GM18909 (cell line): ENCODE results near the gene ALDH9A1.
"Not testable (repeated sequence)": the region's sequence is repeated elsewhere in the genome, so short reads cannot be mapped to it uniquely, and the experiment has no call there.

ENCODE experiments used
- ATAC-seq: cut with Tn5 transposase; IDR thresholded peaks from one replicate; pipeline ENCODE4 v1.9.1; 2021; ENCODE audit warnings: mild to moderate bottlenecking; ENCODE audit not compliant: unreplicated experiment, poor library complexity

Gene ALDH9A1

GRCh38 chr1:165697881-165698760, at the start of gene ALDH9A1:
TSS of gene ALDH9A1 (minus strand) at chr1:165698562. CDS start at chr1:165698558, 4 bp downstream.
- peak; percentile 93 for ATAC-seq

GRCh38 chr1:165747632-165748447, 49.5 kb upstream of the ALDH9A1 start:
- ATAC-seq = no peak

DNA sequence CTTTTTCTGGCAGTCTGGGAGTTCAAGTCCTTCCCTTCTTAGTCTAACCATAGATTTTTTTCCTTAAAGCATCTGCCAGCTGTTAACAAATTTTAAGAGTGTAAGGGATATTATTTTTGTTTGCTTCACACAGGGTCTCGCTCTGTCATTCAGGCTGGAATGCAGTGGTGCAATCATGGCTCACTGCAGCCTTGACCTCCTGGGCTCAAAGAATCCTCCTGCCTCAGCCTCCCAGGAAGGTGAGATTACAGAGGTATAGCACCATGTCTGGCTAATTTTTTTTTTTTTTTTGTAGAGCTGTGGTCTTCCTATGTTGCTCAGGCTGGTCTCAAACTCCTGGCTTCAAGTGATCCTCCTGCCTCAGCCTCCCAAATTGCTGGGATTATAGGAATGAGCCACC, 46.6 kb upstream of the ALDH9A1 start:
- ATAC-seq = not testable (repeated sequence)

- no peak for ATAC-seq
Observed at GRCh38 chr1:165742194-165742593, 43.8 kb upstream of the ALDH9A1 start.

DNA sequence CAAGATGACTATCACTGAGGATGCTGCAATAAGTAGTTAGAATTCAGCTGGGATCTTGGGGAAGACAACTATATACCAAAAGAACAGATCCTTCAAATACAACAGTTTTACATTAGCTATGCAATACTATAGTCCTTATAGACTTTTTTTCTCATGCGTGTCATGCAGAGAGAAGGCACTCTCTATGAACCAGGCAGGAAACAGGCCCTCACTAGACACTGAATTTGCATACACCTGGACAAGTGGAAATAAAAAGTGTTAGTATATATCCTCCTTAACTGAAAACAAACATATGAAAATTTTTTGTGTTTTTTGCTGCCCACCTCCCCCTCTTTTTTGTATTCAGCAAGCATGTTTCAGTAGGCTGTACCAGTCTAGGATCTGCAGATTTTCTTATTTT, 40.4 kb upstream of the ALDH9A1 start:
- peak; percentile 97 for ATAC-seq

DNA sequence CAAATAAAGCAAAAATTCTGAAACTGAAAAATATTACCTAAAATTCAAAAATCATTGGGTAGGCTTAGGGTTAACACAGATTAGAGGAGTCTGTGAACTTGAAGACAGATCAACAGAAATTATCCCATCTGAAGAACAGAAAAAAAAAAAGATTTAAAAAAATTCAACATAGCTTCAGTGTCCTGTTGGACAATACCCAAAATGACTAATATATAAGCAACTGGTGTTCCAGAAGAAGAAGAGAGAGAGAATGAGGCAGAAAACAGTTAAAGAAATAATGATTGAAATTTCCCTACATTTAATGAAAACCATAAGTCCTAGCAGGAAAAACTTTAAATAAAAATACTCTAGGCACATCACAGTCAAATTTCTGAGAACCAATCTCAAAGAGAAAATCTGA, 38.8 kb upstream of the ALDH9A1 start:
- no peak for ATAC-seq

DNA sequence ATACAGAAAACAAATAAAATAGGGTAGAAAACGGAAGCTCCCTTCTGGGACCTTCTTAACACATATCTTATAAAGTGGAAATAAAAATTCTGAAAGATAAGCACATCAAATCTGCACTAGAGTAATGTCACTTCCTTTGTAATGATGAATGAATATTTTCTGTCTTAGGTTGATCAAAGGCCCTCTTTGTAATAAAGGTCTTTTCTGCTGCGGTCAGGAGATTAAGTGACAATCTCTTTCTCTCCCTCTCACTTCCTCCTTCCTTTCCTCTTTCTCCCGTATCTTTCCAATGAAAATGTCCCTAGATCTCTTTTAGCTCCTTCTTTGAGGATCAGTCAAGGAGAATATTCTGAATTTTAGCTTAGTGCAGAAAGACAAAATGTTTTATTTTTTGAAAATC, 36.5 kb upstream of the ALDH9A1 start:
- no peak for ATAC-seq

DNA sequence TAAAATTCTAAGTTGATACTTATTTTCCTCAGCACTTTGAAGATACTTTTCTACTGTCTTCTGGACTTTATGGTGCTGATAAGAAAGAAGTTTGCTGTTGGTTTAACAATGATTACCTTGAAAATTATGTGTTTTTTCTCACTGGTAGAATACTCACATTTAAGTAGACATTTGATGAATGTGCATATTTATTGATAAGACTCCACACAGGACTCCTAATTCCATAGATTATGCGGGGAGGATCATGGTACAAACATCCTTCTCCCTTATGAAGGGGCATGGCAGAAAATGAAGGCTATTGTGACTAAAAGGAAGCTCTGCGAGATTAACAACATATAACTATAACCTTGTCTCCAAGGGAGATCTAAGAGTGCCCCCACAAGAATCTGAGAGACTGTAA, 28.5 kb upstream of the ALDH9A1 start:
- ATAC-seq = no peak

GRCh38 chr1:165726169-165726568, 27.8 kb upstream of the ALDH9A1 start:
- no peak for ATAC-seq

DNA sequence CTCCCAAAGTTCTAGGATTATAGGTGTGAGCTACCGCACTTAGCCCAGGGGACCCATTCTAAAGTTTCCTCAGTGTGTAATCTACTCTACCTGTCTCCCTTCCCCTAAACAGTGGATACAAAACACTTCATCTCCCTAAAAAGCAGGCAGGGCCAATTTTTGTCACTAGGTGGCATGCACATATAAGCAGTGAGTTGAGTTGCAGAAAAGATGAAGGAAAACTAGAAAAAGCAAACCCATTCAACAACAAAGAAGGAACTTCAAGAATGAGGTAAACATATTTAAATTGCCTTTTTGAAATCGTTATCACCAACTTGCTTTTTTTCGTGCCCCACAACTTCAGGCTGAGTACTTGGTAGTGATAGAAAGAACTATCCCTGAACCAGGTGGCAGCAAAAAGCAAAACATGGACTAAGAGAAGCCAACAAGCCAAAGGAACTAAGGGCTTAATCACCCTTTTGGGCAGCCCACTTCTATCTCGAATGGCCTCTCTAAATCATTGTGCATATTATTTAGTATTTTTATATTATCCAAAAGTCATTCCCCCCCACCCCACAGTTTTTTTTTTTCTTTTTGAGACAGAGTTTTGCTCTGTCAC, 19.7 kb upstream of the ALDH9A1 start:
- ATAC-seq = no peak

DNA sequence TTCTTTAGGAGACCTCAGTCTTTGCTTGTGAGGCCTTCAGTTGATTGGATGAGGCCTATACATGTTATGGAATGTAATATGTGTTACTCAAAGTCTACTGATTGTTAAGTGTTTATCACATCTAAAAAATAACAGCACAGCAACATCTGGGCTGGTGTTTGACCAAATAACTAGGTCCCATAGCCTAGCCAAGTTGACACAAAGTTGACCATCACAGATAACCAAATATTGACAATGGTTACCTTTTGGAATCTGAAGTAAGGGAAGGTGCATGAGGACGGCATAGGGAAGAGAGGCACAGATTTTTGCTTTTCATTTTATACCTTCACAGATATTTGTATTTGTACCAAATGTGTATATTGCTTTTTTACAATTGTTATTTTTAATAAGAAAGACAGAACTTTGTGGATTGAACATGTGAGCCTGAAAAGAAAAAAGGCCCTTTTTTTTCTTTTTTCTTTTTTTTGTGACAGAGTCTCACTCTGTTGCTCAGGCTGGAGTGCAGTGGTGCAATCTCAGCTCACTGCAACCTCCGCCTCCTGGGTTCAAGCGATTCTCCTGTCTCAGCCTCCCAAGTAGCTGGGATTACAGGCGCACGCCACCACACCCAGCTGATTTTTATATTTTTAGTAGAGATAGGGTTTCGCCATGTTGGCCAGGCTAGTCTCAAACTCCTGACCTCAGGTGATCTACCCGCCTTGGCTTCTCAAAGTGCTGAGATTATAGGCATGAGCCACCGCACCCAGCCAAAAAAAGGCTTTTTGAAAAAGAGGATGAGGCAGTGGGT, 18.1 kb upstream of the ALDH9A1 start:
- ATAC-seq = not testable (repeated sequence)

GRCh38 chr1:165712764-165713163, 14.4 kb upstream of the ALDH9A1 start:
- ATAC-seq = no peak

- ATAC-seq = no peak
Observed at GRCh38 chr1:165707984-165708706, 9.8 kb upstream of the ALDH9A1 start.

GRCh38 chr1:165703648-165704047, 5.3 kb upstream of the ALDH9A1 start:
- ATAC-seq = no peak

- ATAC-seq = not testable (repeated sequence)
Observed at GRCh38 chr1:165701922-165702321, 3.6 kb upstream of the ALDH9A1 start.

- ATAC-seq = no peak
Observed at GRCh38 chr1:165699577-165699976, 1.2 kb upstream of the ALDH9A1 start.

DNA sequence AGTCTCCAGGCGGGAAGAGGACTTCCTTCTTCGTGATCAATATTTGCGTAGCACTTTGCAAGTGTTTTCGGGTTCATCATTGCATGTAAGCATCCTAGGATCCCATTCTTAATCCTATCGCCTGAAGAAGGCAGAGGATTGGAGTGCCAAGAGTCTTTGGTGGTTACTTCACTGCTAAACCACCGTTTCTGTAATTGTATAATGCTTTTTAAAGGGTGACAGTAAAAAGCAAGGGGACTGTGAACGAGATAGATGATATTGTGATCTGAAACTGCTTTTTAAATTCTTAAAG, 345 bp upstream of the ALDH9A1 start:
- peak; percentile 23 for ATAC-seq

- ATAC-seq = no peak
Observed at GRCh38 chr1:165697491-165697880, 876 bp downstream of the ALDH9A1 start.

DNA sequence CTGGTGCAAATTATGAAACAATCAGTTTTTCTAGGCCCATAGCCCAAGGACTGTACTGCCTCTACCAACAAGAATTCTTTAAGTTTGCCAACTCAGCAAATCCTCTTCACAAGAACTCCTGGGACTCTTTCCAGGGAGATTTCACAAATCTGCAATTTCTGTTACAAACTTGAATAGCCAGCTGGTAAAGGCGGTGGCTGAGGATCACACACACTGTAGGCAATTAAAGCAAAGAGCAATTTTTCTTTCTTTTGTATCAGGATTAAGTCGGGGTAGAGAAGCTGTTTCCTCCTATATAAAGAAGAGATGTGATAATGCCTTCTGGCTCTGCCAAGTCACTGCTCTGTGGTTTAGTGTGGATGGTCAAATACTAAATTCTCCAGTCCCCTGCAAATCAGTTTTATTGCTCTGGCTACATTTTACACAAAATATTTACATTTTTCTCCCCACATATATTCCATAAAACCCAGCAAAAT, 1.7 kb downstream of the ALDH9A1 start:
- no peak for ATAC-seq

GRCh38 chr1:165695031-165695430, 3.3 kb downstream of the ALDH9A1 start:
- ATAC-seq = no peak
